ENCODE results near the gene ARHGEF19. TPM values are rescaled to one million over a fixed set of nuclear protein-coding genes. Genes with fewer than 3 reads are reported as not detected.
"Not testable (repeated sequence)": the region's sequence is repeated elsewhere in the genome, so short reads cannot be mapped to it uniquely, and the experiment has no call there.

Gene ARHGEF19
- total RNA-seq, 4 donors from 2014 or later: 15.8 to 27.1 (median 20.6) TPM

- Histone ChIP-seq H3K27ac (peak overlapping the region in 2 of 4 donors; percentile 40 to 53), H3K36me3 (no peaks in the 10 kb centered on the region), H3K4me3 (no peak overlapping the region), H3K4me1 (peaks cover 25 to 57% (median 28%) of the 10 kb centered on the region in 3 donors), H3K9me3 (no peaks in the 10 kb centered on the region), H3K27me3 (no peaks in the 10 kb centered on the region)
- intact Hi-C loops (cut with DNase I): no loop called here
- TF ChIP-seq POLR2A (IDR thresholded peaks at IDR 0.05): no peak
- TF ChIP-seq CTCF (IDR thresholded peaks at IDR 0.05): no peak
- no peak for DNase-seq
- WGBS, 2 donors: 70 to 73% methylated on average over 7 of the region's 7 CpGs
Measured at GRCh38 chr1:16165548-16165947, 46.9 kb downstream of the ARHGEF19 start.

DNA sequence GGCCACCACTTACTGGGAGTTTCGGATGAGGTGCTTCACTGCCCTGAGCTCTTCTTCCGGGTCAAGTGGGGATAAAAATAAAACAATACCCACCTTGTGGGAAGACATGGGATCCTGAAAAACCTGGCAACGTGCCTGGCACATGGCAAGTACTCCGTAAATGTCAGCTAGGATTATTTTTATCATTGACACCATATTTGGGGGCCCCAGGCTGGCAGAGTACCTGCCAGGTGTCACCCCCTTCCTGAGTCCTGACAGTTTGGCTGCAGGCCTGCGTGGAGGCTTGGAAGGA, 47.4 kb downstream of the ARHGEF19 start:
- TF ChIP-seq POLR2A (IDR thresholded peaks at IDR 0.05) (no peak), CTCF (IDR thresholded peaks at IDR 0.05) (no peak)
- H3K27me3 ChIP-seq: no peaks in the 10 kb centered on the region
- peaks cover 25 to 59% (median 28%) of the 10 kb centered on the region in 3 donors for H3K4me1 ChIP-seq
- peak overlapping the region in 3 of 4 donors; percentile 40 to 62 (median 53) for H3K27ac ChIP-seq
- no peak overlapping the region for H3K4me3 ChIP-seq
- intact Hi-C loops (cut with DNase I): no loop called here
- H3K9me3 ChIP-seq: no peaks in the 10 kb centered on the region
- DNase-seq: no peak
- WGBS, 2 donors: 38 to 41% methylated on average over 4 to 5 of the region's 5 CpGs
- H3K36me3 ChIP-seq: no peaks in the 10 kb centered on the region

GRCh38 chr1:16164213-16165072, 48.0 kb downstream of the ARHGEF19 start:
- intact Hi-C loops (cut with DNase I): no loop called here
- Histone ChIP-seq H3K36me3 (no peaks in the 10 kb centered on the region), H3K27me3 (no peaks in the 10 kb centered on the region), H3K4me3 (no peak overlapping the region), H3K9me3 (no peaks in the 10 kb centered on the region), H3K4me1 (peaks cover 25 to 63% (median 32%) of the 10 kb centered on the region in 3 donors), H3K27ac (peak overlapping the region in 3 of 4 donors; percentile 40 to 62 (median 53))
- TF ChIP-seq POLR2A (IDR thresholded peaks at IDR 0.05): no peak
- no peak for TF ChIP-seq CTCF (IDR thresholded peaks at IDR 0.05)
- DNase-seq: no peak
- 42% methylated on average over 16 to 17 of the region's 17 CpGs for WGBS, 2 donors

GRCh38 chr1:16163608-16164212, 48.7 kb downstream of the ARHGEF19 start:
- intact Hi-C loops (cut with DNase I): not testable (repeated sequence)
- WGBS, 2 donors: 79 to 90% methylated on average over 9 to 11 of the region's 12 CpGs
- H3K4me1 ChIP-seq: peaks cover 25 to 63% (median 34%) of the 10 kb centered on the region in 3 donors

DNA sequence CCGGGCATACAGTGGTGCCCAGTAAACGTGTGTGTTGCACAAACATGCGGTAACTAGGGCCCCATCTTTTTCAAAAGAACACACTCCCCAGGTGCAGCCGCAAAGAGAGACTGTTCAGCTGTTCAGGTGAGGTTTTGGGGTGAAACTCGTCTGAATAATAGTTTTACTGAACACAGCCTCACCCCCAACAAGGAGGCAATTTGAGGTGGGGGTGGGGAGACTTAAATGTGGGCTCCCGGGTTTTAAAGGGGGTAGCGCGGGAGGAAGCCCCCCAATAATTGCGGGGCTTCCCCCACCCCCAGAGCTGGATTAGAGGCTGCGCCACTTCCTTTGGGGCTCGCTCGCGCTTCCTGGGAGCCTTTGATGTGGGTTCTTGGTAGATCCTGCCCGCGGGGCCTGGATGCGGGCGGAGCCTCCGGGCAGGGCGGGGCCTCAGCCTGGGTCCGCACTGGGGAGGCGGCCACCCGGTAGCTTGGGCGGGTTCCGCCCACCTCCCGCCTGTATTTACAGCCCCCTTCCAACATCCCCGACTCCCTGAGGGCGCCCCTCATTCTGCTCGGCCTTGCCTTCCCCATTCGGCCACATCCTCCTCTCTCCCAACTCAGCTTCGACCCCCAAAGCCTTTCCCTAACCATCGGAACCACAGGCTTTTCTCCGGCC, 50.2 kb downstream of the ARHGEF19 start:
- Histone ChIP-seq H3K27me3 (no peaks in the 10 kb centered on the region), H3K36me3 (no peaks in the 10 kb centered on the region), H3K9me3 (no peaks in the 10 kb centered on the region), H3K4me1 (peaks cover 17 to 63% (median 22%) of the 10 kb centered on the region in 3 donors), H3K27ac (no peak overlapping the region), H3K4me3 (peak overlapping the region in 2 of 4 donors; percentile 4 to 22)
- DNase-seq: no peak
- 24 to 27% methylated on average over 19 to 21 of the region's 32 CpGs for WGBS, 2 donors
- TF ChIP-seq CTCF (IDR thresholded peaks at IDR 0.05) (no peak), POLR2A (IDR thresholded peaks at IDR 0.05) (no peak)
- intact Hi-C loops (cut with DNase I): no loop called here

More at GRCh38 chr1:16163608-16164212, 48.7 kb downstream of the ARHGEF19 start:
- not testable (repeated sequence) for H3K9me3 ChIP-seq, H3K36me3 ChIP-seq, H3K27me3 ChIP-seq, H3K4me3 ChIP-seq, DNase-seq
- peak overlapping the region in 3 of 4 donors; percentile 40 to 62 (median 53) for H3K27ac ChIP-seq
